Kidney (tissue), 14 donors: Measurements from ENCODE around the gene ZFP36L1. TPM values are rescaled to one million over a fixed set of nuclear protein-coding genes. Genes with fewer than 3 reads are reported as not detected.

Experiments used
- DNase-seq, 5 donors: peaks; one replicate each; pipeline ENCODE4 v3.0.0-alpha.2; 2013 to 2020
- FAIRE-seq: peaks from 2 replicates; lab custom pipeline; 2012; peaks lifted over from hg19 to GRCh38; lab: Jason Lieb, UNC
- H3K27ac ChIP-seq, 2 donors: one replicate each; pipeline ENCODE4 v1.7.0; 2013; ENCODE audit warnings: low read depth in 2 of 2, low read length in 2 of 2, inconsistent platforms in 1 of 2
- H3K27me3 ChIP-seq: one replicate; pipeline ENCODE4 v1.7.1; 2013; ENCODE audit warnings: low read length, inconsistent platforms; ENCODE audit not compliant: control insufficient read depth, insufficient read depth
- H3K36me3 ChIP-seq, 3 donors: one replicate each; pipeline versions ENCODE4 v1.7.0 to v1.7.1; 2013; ENCODE audit warnings: low read length in 3 of 3, control low read depth in 1 of 3, inconsistent platforms in 1 of 3; ENCODE audit not compliant: insufficient read depth in 3 of 3, control insufficient read depth in 2 of 3
- H3K4me1 ChIP-seq, 3 donors: one replicate each; pipeline versions ENCODE4 v1.7.0 to v1.7.1; 2013; ENCODE audit warnings: low read length in 3 of 3, inconsistent platforms in 1 of 3, low read depth in 1 of 3; ENCODE audit not compliant: control insufficient read depth in 2 of 3, insufficient read depth in 2 of 3
- H3K4me3 ChIP-seq, 3 donors: one replicate each; pipeline versions ENCODE4 v1.7.0 to v1.8.1; 2013; ENCODE audit warnings: low read length in 3 of 3, control low read depth in 1 of 3, inconsistent platforms in 1 of 3
- H3K9ac ChIP-seq, 3 donors: one replicate each; pipeline versions ENCODE4 v1.7.0 to v1.7.1; 2013; ENCODE audit warnings: low read length in 3 of 3, control low read depth in 1 of 3, inconsistent platforms in 1 of 3
- H3K9me3 ChIP-seq, 3 donors: one replicate each; pipeline versions ENCODE4 v1.7.0 to v1.7.1; 2013; ENCODE audit warnings: low read length in 3 of 3, control low read depth in 1 of 3, inconsistent platforms in 1 of 3; ENCODE audit not compliant: control insufficient read depth in 2 of 3, insufficient read depth in 1 of 3
- intact Hi-C: fragments of 100-400 bp; cut with DNase I; formaldehyde crosslinking; loops from one replicate; pipeline ENCODE4 v1.11.1; 2022
- polyA plus RNA-seq: library from polyadenylated mRNA; stranded (reverse); fragments of 350-450 nt; fragmentation: Illumina TruSeq; extraction: RNeasy Lipid Tissue Mini Kit (QIAGEN cat#74804); gene quantifications from one replicate; pipeline ENCODE4 v1.2.3, GENCODE V29; 2014; ENCODE audit warnings: low read depth, low replicate concordance; ENCODE audit not compliant: insufficient read depth
- total RNA-seq: library from RNA; stranded (reverse); fragmentation: NEBNext Ultra II Directional; extraction: Animal tissue kit (Norgen Biotek cat#: 25700); gene quantifications from one replicate; pipeline ENCODE4 v1.2.1, GENCODE V29; 2021
- TF ChIP-seq, protein P1 (sequence below): IDR thresholded peaks from 3 replicates; pipeline ENCODE4 v1.5.1; 2012; ENCODE audit warnings: mild to moderate bottlenecking, moderate library complexity, borderline replicate concordance; ENCODE audit not compliant: insufficient read depth; ENCODE audit errors: extremely low read depth
- donor health status: control.
- donor health status: control.
- donor health status: control.
- donor health status: control.
- donor health status: control.
- donor health status: DM: yes; HTN: yes; CAD: no.
- donor health status: Normal renal cell carcinoma (clear cell type).

The ZFP36L1 gene
- total and polyA plus RNA-seq, 2 donors from 2014 or later, result 73.3 to 289 TPM

GRCh38 chr14:68809524-68809923, 16.7 kb upstream of the ZFP36L1 start:
- peak in 1 of 5 donors; percentile 5 for DNase-seq
- Histone ChIP-seq H3K36me3 (no peaks in the 10 kb centered on the region), H3K27me3 (no peaks in the 10 kb centered on the region), H3K9me3 (no peaks in the 10 kb centered on the region), H3K27ac (no peak overlapping the region), H3K4me1 (peaks cover 10 to 32% (median 29%) of the 10 kb centered on the region in 3 donors), H3K9ac (no peak overlapping the region), H3K4me3 (no peak overlapping the region)
- no peak for FAIRE-seq
- intact Hi-C loops, result no loop called here
- TF ChIP-seq, protein P1, sequence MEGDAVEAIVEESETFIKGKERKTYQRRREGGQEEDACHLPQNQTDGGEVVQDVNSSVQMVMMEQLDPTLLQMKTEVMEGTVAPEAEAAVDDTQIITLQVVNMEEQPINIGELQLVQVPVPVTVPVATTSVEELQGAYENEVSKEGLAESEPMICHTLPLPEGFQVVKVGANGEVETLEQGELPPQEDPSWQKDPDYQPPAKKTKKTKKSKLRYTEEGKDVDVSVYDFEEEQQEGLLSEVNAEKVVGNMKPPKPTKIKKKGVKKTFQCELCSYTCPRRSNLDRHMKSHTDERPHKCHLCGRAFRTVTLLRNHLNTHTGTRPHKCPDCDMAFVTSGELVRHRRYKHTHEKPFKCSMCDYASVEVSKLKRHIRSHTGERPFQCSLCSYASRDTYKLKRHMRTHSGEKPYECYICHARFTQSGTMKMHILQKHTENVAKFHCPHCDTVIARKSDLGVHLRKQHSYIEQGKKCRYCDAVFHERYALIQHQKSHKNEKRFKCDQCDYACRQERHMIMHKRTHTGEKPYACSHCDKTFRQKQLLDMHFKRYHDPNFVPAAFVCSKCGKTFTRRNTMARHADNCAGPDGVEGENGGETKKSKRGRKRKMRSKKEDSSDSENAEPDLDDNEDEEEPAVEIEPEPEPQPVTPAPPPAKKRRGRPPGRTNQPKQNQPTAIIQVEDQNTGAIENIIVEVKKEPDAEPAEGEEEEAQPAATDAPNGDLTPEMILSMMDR, result no peak

- no peak for FAIRE-seq
- peak in 1 of 5 donors; percentile 19 for DNase-seq
- intact Hi-C loops, result no loop called here
- Histone ChIP-seq H3K27me3 (no peaks in the 10 kb centered on the region), H3K4me3 (no peak overlapping the region), H3K9ac (no peak overlapping the region), H3K9me3 (no peaks in the 10 kb centered on the region), H3K27ac (peak overlapping the region in 1 of 2 donors; percentile 1), H3K36me3 (no peaks in the 10 kb centered on the region), H3K4me1 (peaks cover 4 to 25% (median 22%) of the 10 kb centered on the region in 3 donors)
- TF ChIP-seq, protein P1, result no peak
These were observed 16.0 kb upstream of the ZFP36L1 start for GRCh38 chr14:68808696-68809480.

DNA sequence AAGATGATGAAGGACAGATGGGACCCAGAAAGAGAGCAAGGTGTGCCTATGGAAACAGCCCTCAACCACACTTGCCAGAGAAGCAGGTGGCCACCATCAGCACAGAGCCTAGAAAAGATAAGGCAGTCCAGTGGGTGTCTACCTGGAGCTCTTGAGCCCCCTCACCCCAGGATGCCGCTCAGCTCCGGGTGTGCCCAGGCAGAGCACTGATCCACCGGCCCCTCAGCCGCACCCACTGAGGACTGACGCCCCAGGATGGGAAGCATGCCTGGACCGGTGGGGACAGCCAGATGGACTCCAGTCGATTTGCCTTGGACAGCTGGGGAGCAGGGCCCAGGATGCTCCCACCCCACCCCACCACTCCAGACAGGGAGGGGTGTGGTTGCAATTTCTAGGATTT, 15.1 kb upstream of the ZFP36L1 start:
- no peak for DNase-seq
- Histone ChIP-seq H3K4me3 (no peak overlapping the region), H3K27me3 (no peaks in the 10 kb centered on the region), H3K4me1 (peaks cover 0 to 16% (median 14%) of the 10 kb centered on the region in 3 donors), H3K9me3 (no peaks in the 10 kb centered on the region), H3K36me3 (no peaks in the 10 kb centered on the region), H3K27ac (no peak overlapping the region), H3K9ac (no peak overlapping the region)
- FAIRE-seq, result no peak
- intact Hi-C loops, result no loop called here
- TF ChIP-seq, protein P1, result no peak
